ENCODE measurements around the gene HEATR5B. TPM values are rescaled to one million over a fixed set of nuclear protein-coding genes. Genes with fewer than 3 reads are reported as not detected.
"Not testable (repeated sequence)": the region's sequence is repeated elsewhere in the genome, so short reads cannot be mapped to it uniquely, and the experiment has no call there.

HEATR5B gene
- total RNA-seq, 4 donors from 2014 or later, result 32.2 to 48.7 (median 39.4) TPM

DNA sequence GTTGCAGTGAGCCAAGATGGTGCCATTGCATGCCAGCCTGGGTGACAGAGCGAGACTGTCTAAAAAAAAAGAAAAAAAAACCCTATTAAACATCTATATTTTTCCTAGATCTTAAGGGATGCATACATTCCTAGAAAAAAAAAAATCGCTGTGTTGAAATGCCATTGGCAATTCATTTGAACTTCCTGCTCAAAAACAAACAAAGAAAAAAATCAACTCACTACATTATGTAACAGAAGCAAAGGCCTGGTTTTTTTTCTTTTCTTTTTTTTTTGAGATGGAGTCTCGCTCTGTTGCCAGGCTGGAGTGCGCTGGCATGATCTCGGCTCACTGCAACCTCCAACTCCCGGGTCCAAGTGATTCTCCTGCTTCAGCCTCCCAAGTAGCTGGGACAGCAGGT, 96.2 kb downstream of the HEATR5B start:
- Histone ChIP-seq H3K9me3 (no peaks in the 10 kb centered on the region), H3K4me3 (no peak overlapping the region), H3K27ac (no peak overlapping the region), H3K4me1 (no peaks in the 10 kb centered on the region), H3K27me3 (no peaks in the 10 kb centered on the region), H3K36me3 (peaks cover 0 to 17% (median 0%) of the 10 kb centered on the region in 3 donors)
- TF ChIP-seq POLR2A (IDR thresholded peaks at IDR 0.05), result no peak
- DNase-seq, result no peak

DNA sequence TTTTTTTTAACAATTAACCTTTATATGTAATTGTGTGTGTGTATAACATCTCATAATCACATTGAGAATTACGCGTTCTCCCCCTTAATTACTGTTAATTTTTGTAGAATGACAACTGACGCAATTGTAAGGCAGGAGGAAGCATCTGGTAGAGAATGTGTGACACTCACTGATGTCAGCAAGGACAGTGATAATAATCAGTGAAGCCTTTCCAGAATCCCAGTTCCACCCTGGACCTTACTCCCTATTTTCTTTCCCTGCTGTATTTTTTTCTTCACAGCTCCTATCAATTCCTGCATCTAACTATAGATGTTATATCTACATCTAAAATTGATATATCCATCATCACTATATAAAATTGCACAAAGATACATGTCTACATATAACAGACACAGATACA, 101.7 kb downstream of the HEATR5B start:
- TF ChIP-seq POLR2A (IDR thresholded peaks at IDR 0.05), result no peak
- Histone ChIP-seq H3K27me3 (no peaks in the 10 kb centered on the region), H3K4me1 (no peaks in the 10 kb centered on the region), H3K9me3 (no peaks in the 10 kb centered on the region), H3K4me3 (no peak overlapping the region), H3K36me3 (peaks cover 0 to 16% (median 0%) of the 10 kb centered on the region in 3 donors), H3K27ac (peak overlapping the region in 1 of 4 donors; percentile 23)
- no peak for DNase-seq

DNA sequence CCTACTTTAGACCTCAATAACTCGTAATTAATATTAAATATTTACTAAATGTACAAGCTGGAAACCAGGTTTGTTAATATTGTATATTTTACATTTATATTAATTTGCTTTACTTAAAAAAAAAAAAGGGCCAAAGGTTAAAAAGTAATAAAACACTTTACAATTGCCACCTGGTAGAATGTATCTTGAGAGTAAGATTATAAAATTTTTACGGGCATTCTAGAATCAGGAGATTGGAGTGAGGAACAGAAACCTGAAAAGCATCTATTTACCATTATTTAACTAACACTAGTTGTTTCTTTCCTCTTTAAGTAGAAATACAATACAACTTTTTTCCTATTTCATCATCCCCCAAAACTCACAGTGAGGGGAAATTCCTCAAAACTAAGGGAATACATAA, 102.3 kb downstream of the HEATR5B start:
- TF ChIP-seq, protein P1, sequence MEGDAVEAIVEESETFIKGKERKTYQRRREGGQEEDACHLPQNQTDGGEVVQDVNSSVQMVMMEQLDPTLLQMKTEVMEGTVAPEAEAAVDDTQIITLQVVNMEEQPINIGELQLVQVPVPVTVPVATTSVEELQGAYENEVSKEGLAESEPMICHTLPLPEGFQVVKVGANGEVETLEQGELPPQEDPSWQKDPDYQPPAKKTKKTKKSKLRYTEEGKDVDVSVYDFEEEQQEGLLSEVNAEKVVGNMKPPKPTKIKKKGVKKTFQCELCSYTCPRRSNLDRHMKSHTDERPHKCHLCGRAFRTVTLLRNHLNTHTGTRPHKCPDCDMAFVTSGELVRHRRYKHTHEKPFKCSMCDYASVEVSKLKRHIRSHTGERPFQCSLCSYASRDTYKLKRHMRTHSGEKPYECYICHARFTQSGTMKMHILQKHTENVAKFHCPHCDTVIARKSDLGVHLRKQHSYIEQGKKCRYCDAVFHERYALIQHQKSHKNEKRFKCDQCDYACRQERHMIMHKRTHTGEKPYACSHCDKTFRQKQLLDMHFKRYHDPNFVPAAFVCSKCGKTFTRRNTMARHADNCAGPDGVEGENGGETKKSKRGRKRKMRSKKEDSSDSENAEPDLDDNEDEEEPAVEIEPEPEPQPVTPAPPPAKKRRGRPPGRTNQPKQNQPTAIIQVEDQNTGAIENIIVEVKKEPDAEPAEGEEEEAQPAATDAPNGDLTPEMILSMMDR (IDR thresholded peaks at IDR 0.05), result no peak
- no peak for TF ChIP-seq POLR2A (IDR thresholded peaks at IDR 0.05)
- Histone ChIP-seq H3K36me3 (peaks cover 0 to 14% (median 0%) of the 10 kb centered on the region in 3 donors), H3K4me3 (no peak overlapping the region), H3K9me3 (no peaks in the 10 kb centered on the region), H3K27ac (no peak overlapping the region), H3K4me1 (no peaks in the 10 kb centered on the region), H3K27me3 (no peaks in the 10 kb centered on the region)
- no peak for DNase-seq

DNA sequence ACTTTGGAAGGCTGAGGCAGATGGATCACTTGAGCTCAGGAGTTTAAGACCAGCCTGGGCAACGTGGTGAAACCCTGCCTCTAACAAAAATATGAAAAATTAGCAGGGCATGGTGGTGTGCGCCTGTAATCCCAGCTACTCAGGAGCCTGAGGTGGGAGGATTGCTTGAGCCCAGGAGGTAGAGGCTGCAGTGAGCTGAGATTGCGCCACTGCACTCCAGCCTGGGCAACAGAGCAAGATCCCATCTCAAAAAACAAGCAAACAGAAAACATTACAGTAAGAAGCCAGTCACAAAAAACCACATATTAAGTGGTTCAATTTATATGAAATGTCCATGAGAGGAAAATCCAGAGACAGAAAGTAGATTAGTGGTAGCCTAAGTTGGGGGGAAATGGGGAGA, 105.2 kb downstream of the HEATR5B start:
- H3K27ac ChIP-seq, H3K4me1 ChIP-seq, H3K4me3 ChIP-seq, H3K27me3 ChIP-seq, H3K9me3 ChIP-seq, DNase-seq: not testable (repeated sequence)
- H3K36me3 ChIP-seq, result peaks cover 0 to 11% (median 0%) of the 10 kb centered on the region in 3 donors

DNA sequence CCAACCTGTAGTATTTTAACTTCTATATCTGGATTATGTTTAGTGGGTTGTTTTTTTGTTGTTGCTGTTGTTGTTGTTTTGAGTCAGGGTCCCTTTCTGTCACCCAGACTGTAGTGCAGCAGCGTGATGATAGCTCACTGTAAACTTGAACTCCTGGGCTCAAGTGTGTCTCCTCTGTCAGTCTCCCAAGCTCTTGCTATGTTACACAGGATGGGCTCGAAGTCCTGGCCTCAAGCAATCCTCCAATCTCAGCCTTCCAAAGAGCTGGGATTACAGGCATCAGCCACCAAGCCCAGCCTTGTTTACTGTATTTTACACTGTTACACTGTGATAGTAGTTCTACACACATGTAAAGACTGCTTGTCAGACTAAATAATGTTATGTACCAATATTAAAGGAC, 108.1 kb downstream of the HEATR5B start:
- DNase-seq, result no peak
- TF ChIP-seq, protein P1 (IDR thresholded peaks at IDR 0.05), result no peak
- TF ChIP-seq POLR2A (IDR thresholded peaks at IDR 0.05), result no peak
- H3K9me3 ChIP-seq, result no peaks in the 10 kb centered on the region
- peaks cover 0 to 11% (median 0%) of the 10 kb centered on the region in 3 donors for H3K36me3 ChIP-seq
- H3K4me1 ChIP-seq, result no peaks in the 10 kb centered on the region
- H3K4me3 ChIP-seq, result no peak overlapping the region
- H3K27ac ChIP-seq, result no peak overlapping the region
- no peaks in the 10 kb centered on the region for H3K27me3 ChIP-seq

DNA sequence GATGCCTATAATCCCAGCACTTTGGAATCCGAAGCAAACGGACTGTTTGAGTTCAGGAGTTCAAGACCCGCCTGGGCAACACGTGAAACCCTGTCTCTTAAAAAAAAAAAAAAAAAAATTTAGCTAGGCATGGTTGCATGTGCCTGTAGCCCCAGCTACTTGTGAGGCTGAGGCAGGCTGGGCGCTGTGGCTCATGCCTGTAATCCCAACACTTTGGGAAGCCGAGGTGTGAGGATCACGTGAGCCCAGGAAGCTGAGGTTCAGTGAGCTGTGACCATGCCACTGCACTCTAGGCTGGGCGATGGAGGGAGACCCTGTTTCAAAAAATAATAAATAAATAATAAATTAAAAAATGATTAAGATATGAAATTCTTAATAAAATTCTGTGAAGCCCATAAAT, 108.9 kb downstream of the HEATR5B start:
- no peak overlapping the region for H3K27ac ChIP-seq
- no peaks in the 10 kb centered on the region for H3K27me3 ChIP-seq
- DNase-seq, result no peak
- TF ChIP-seq POLR2A (IDR thresholded peaks at IDR 0.05), result no peak
- TF ChIP-seq, protein P1 (IDR thresholded peaks at IDR 0.05), result no peak
- no peaks in the 10 kb centered on the region for H3K9me3 ChIP-seq
- peaks cover 0 to 11% (median 0%) of the 10 kb centered on the region in 3 donors for H3K36me3 ChIP-seq
- H3K4me1 ChIP-seq, result no peaks in the 10 kb centered on the region
- H3K4me3 ChIP-seq, result no peak overlapping the region

DNA sequence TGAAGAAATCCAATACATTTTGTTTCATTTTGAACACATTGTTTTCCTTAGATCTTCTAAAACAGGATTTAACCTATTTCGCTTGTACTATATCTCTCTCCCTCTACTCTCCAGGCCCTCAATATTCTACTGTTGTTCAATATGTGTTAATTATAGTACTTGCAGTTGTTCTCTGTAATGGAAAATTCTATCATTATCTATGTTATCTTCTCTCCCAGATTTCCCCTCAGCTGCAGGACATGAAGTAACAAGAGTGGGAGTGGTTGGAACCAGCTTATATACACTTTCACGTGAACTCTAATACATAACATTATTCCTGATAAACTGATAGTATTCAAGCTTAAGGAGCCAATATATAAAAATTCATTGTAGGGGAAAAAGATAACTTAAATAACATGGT, 110.9 kb downstream of the HEATR5B start:
- Histone ChIP-seq H3K27ac (no peak overlapping the region), H3K9me3 (no peaks in the 10 kb centered on the region), H3K27me3 (no peaks in the 10 kb centered on the region), H3K36me3 (peaks cover 0 to under 1% (median 0%) of the 10 kb centered on the region in 3 donors), H3K4me3 (no peak overlapping the region), H3K4me1 (no peaks in the 10 kb centered on the region)
- TF ChIP-seq, protein P1 (IDR thresholded peaks at IDR 0.05), result no peak
- no peak for TF ChIP-seq POLR2A (IDR thresholded peaks at IDR 0.05)
- DNase-seq, result no peak
